ENCODE data around the gene OR4K1.
"Not testable (repeated sequence)": the region's sequence is repeated elsewhere in the genome, so short reads cannot be mapped to it uniquely, and the experiment has no call there.

Gene OR4K1

DNA sequence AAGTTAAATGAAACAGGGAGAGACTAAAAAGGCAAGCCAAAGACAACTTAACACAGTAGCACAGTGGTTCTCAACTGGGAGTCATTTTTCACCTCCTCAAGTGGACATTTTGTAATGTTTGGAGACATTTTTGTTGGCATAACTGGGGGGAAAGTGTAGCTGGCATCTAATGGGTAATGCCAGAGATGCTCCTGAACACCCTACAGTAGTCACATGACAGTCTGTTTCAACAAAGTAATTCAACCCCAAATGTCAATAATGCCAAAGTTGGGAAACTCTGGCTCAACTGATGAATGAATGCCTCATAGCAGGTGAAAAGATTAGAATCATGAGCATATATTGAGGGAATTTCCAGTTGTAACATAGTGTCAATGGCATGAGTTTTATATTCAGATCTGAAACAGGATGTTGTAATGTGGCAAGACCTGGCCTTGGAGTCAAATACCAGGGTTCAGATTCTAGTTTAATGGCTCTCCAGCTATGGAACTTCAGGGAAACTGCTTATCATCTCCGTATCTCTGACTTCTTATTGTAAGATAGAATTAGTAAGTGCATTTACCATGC lies 12.7 kb upstream of the OR4K1 start:
- H3K4me3 ChIP-seq (replicated peaks; ENCODE audit: low read depth, low read length), result no peak overlapping the region
- TF ChIP-seq, protein P1, sequence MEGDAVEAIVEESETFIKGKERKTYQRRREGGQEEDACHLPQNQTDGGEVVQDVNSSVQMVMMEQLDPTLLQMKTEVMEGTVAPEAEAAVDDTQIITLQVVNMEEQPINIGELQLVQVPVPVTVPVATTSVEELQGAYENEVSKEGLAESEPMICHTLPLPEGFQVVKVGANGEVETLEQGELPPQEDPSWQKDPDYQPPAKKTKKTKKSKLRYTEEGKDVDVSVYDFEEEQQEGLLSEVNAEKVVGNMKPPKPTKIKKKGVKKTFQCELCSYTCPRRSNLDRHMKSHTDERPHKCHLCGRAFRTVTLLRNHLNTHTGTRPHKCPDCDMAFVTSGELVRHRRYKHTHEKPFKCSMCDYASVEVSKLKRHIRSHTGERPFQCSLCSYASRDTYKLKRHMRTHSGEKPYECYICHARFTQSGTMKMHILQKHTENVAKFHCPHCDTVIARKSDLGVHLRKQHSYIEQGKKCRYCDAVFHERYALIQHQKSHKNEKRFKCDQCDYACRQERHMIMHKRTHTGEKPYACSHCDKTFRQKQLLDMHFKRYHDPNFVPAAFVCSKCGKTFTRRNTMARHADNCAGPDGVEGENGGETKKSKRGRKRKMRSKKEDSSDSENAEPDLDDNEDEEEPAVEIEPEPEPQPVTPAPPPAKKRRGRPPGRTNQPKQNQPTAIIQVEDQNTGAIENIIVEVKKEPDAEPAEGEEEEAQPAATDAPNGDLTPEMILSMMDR (IDR thresholded peaks at IDR 0.05; ENCODE audit: low read depth, low read length, missing control alignments), result no peak
- no peak for DNase-seq (ENCODE audit: extremely low read depth, low read depth)

DNA sequence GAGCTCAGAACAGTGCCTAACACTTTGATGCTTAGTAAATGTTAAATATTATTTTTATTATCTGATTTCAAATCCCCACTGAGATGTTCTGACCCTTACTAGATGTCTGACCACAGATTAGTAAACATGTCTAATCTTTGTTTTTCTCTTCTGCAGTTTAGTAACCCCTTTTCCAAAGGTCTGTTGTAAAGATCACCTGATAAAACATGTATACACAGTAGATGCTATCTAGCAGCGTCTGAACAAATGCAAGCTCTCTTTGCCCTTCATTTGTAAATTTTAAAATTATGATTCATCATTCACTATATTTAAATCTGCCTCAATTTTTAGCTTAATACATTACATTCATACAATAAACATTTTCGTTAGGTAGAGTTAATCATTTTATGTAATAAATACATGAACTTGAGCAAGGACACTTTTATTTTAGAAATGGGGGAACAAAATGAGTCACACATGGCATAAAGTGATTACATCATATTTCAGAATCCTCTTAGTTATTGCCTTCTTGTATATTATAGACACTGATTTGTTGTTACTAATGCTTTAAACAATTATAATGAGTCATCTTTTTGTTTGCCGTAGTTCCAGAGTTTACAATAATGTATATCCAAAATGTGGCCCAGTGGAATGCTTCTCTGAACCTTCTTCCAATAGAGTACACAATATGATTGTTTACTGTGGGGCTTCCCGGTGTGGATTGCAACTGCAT lies 12.0 kb upstream of the OR4K1 start:
- TF ChIP-seq, protein P1 (IDR thresholded peaks at IDR 0.05; ENCODE audit: low read depth, low read length, missing control alignments), result no peak
- no peak for DNase-seq (ENCODE audit: extremely low read depth, low read depth)
- H3K4me3 ChIP-seq (replicated peaks; ENCODE audit: low read depth, low read length), result no peak overlapping the region

DNA sequence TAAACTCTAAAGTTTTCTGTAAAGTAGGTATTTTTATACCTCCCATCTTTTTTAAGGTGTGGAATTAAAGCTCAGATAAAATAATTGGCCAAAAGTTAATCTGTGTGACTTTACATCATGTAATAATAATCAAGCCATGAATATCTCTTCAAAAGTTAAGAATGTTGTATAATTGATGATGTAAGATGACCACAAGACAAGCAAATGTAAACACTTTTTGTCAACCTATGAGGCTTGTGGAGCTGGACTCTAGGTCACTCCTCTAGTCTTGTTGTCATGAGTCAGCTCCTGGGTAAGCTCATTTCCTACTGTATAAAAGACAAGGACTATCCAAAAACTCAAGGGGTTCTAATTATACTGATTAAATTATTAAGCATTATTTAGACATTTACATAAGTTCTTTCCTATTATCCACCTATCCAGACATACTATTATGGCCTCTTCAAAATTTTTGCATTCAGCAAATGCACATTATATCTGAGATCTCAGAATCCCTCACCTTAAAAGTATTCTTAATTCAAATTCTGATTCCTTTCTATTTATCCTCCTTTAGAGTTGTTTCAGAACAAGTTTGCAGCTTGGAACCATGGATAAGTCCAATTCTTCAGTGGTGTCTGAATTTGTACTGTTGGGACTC lies 10.6 kb upstream of the OR4K1 start, which contains the start of gene OR4K5:
Gene OR4K5 (plus strand): TSS at position 587 of the 637 bp plus-strand sequence. CDS start 0 bp downstream, at position 587.
- no peak within 1 kb of the TSS for H3K4me3 ChIP-seq (replicated peaks; ENCODE audit: low read depth, low read length)
- TF ChIP-seq, protein P1 (IDR thresholded peaks at IDR 0.05; ENCODE audit: low read depth, low read length, missing control alignments), result no peak
- no peak for DNase-seq (ENCODE audit: extremely low read depth, low read depth)

DNA sequence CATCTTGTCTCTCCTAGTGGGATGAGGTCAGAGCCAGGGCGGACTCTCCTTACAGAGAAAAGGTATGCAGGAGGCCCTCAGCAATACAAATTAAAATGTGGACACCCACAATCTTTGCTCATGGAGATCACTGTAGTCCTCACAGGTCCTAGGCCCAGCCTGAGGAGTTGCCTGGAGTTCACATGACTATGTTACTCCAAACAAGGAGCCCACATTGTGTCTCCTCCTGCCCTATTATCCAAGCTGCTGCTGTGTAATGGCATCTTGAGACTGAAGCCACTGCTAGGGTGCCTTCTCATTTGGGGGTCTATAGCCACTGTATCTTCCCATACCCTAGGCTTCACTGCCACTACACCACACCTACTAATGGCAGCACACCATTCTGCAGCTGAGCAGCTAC lies 11.0 kb downstream of the OR4K1 start:
- DNase-seq (ENCODE audit: extremely low read depth, low read depth), result no peak
- TF ChIP-seq, protein P1 (IDR thresholded peaks at IDR 0.05; ENCODE audit: low read depth, low read length, missing control alignments), result no peak
- no peak overlapping the region for H3K4me3 ChIP-seq (replicated peaks; ENCODE audit: low read depth, low read length)

DNA sequence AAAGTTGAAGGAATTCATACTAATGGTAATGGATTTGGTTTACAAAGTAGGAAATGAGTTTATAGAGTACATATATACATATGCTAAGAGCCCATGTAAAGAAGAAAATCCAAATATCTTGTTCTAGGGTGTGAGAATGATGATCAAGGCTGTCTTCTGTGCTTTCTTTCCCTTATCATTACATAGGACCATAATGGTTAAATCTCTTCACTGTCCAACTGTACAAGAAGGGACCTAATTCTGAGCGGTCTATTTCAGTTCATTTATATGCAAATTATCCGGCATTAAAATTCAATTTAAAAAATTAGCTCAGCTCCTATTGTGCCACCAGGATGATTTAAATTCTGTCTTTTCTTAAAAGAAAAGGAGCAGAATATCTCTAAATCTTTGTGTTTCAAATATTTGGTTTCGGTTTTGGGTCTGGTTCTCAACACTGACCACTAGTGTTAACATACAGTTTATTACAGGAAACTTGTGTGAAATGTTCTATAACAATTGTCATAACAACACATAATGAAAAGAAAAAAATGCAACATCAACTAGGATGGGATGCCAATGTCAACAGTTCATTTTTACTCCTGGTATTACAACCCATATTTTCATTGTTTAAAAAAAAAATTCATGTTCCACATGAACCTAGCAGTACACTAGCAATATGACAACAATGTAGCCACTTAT lies 16.8 kb downstream of the OR4K1 start:
- no peak for DNase-seq (ENCODE audit: extremely low read depth, low read depth)
- TF ChIP-seq, protein P1 (IDR thresholded peaks at IDR 0.05; ENCODE audit: low read depth, low read length, missing control alignments), result no peak
- H3K4me3 ChIP-seq (replicated peaks; ENCODE audit: low read depth, low read length), result no peak overlapping the region

DNA sequence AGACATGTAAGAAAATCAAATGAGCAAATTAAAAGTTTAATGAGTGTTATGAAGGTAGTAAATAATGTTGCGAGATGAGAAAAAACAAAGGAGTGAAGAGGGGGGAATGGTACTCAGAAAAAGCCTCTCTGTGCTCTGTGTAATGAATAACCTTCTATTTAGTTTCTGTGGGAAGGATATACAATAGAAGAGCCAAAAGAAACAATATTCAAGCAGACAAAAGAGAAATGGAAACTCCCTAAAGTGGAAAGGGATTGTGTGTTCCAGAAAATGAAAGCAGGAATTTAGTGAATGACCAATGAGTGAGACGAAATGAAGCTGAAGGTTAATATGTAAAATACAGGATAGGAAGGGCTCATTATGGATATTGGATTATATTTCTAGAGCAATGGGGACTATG lies 18.5 kb downstream of the OR4K1 start:
- no peak for DNase-seq (ENCODE audit: extremely low read depth, low read depth)
- TF ChIP-seq, protein P1 (IDR thresholded peaks at IDR 0.05; ENCODE audit: low read depth, low read length, missing control alignments), result no peak
- no peak overlapping the region for H3K4me3 ChIP-seq (replicated peaks; ENCODE audit: low read depth, low read length)

DNA sequence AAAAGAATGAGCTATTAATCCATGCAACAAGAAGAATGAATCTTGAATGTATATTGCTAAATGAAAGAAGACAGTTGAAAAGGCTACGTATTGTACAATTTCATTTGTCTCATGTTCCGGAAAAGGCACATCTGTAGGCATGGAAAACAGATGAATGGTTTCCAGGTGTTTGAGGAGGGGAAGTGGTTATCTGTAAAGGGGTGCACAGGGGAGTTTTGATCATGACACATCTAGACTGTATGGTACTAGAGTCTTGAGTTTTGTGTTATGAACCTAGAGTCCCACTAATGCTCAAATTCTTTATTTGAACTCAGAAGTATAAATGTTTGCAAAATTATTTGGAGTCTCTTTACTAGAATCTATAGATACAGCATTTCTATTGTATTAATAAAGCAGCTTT lies 39.0 kb downstream of the OR4K1 start:
- not testable (repeated sequence) for H3K4me3 ChIP-seq (replicated peaks; ENCODE audit: low read depth, low read length); DNase-seq (ENCODE audit: extremely low read depth, low read depth)

All from HFF-Myc (cell line).